GM21526 (cell line): ENCODE results near the gene GDF7.

Source experiments
- ATAC-seq: cut with Tn5 transposase; IDR thresholded peaks from one replicate; pipeline ENCODE4 v1.9.1; 2021; ENCODE audit warnings: moderate library complexity; ENCODE audit not compliant: unreplicated experiment, low FRiP score

GDF7 gene

DNA sequence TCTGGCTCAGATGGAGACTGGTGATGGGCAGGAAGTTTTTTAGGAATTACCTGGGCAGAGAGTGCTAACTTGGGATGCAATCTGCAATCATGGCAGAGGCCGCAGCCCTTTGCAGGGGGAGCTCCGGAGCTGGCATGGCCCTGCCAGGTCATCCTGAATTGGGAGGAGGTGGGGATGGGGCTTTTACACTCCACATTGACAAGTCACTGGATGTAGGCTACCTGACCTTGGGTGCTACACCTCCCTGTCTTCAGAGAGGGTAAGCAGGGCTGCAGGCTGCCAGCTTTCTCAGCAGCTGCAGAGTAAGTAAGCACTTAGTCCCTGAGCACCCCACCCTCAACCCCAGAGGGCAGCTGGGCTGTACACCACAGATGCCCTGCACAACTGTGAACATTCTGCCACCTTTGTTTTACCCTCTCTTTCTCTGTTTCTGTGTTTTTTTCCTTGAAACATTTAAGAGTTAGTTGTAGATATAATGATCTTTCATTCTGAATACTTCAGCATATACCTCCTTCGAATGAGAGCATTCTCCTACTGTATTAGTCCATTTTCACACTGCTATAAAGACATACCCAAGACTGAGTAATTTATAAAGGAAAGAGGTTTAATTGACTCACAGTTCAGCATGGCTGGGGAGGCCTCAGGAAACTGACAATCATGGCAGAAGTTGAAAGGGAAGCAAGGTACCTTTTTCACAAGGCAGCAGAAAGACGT lies 9.3 kb upstream of the GDF7 start:
- ATAC-seq: no peak

DNA sequence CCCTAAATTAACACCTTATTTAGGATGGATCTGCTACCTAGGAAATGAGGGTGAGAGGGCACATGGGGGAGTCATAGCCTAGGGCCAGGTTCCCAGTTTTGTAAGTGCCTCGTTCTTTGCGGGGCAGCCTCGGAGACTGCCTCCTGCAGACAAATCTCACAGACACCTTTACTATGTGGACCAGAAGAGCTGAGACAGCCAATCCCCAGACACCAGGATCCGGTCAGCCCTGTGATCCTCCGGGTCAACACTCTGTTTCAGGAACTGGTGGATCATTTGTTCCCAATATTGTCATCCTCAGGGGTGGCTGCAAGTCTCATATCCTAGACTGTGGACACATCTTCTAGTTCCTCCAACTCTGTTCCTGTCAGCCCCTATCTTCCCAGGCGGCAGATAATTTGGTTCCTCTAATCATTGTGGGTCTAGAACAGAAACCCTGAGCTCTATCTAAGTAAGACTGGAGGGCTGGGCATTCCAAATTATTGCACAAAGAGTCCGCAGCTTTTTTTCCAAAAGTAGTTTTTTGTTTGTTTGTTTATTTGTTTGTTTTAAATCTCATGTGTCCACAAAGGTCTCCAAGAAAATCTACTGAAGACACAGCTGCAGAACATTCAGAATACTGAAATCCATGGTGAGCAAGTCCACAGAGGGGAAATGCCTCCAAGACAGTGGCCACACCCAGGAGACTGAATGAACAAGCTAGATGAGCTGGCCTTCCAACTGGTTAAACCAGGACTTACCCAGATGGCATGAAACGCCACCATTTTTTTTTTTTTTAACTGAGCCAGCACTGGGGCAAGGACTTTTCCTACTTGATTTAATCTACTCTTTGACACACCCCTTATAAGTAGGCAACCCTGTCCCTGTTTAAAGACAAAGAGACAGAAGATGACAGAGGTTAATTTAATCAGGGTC lies 6.2 kb upstream of the GDF7 start:
- ATAC-seq: no peak

- peak; percentile 51 for ATAC-seq
These were observed 5.3 kb upstream of the GDF7 start for GRCh38 chr2:20661421-20662307.

DNA sequence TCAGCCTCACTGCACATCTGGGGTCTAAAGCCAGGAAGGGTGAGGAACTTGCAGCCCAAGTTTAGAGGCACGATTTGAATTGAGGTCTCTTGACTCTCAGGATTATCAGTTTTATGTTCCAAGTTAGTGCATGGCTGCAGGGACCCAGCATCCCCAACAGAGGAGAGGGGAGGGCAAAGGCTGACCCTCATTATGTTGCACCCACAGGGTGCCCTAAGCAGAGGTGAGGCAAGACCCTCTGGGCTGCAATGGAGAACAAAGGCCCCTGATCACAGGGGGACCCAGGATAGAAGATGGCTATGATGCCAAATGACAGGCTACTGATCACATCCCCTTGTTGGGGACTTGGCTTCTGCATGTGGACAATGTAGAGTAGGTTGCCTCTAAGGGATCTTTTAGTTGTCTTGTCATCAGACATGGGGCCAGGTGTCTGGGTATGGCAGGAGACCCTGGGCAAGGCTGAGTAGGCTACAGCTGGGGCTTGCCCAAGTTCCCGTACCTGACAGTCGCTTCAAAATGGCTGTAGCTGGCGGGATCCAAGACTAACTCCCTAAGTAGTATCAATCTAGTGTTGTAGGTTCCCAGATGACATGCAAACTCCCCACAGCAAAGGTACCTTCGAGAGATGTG lies 4.5 kb upstream of the GDF7 start:
- no peak for ATAC-seq

DNA sequence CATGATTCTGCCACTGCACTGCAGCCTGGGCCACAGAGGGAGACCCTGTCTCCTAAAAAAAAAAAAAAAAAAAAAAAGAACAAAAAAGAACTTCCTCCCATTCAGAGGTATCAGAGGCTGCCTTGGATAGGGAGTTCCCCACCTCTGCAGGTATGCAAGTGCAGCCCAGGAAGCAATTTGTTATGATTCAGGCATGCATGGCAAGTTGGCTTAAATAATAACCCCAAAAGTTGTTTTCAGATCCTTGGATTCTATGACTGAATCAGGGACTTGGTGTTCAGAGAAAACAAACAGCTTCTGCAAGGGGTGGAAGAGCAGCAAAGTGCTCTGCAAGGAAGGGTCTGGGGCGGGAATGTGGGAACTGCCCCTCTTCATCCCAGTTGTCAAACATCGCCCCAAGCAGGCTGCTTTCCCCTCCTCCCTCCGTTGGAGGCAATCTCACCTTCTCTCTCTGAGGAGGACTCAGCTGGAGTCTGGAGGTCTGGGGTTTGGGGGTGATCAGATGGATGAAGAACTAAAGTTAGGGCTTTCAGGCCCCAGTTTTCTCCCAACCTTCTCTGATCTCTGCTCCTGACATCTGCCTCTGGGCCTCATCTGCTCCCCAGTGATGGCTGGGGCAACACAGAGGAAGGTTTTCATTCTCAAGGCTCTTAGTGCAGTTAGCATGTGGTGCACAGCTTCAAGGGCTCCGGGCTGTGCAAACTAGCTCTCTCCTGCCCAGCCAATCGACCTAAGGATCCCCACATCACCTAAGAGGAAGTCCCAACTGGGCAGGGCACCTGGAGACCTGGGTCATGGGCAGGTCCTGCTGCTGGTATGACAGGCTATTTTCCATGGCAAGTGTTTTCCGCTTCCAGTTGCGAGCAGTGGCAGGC lies 3.5 kb upstream of the GDF7 start:
- no peak for ATAC-seq

GRCh38 chr2:20664071-20664390 lies 2.9 kb upstream of the GDF7 start:
- ATAC-seq: no peak

GRCh38 chr2:20664431-20665242 lies 2.3 kb upstream of the GDF7 start:
- no peak for ATAC-seq

DNA sequence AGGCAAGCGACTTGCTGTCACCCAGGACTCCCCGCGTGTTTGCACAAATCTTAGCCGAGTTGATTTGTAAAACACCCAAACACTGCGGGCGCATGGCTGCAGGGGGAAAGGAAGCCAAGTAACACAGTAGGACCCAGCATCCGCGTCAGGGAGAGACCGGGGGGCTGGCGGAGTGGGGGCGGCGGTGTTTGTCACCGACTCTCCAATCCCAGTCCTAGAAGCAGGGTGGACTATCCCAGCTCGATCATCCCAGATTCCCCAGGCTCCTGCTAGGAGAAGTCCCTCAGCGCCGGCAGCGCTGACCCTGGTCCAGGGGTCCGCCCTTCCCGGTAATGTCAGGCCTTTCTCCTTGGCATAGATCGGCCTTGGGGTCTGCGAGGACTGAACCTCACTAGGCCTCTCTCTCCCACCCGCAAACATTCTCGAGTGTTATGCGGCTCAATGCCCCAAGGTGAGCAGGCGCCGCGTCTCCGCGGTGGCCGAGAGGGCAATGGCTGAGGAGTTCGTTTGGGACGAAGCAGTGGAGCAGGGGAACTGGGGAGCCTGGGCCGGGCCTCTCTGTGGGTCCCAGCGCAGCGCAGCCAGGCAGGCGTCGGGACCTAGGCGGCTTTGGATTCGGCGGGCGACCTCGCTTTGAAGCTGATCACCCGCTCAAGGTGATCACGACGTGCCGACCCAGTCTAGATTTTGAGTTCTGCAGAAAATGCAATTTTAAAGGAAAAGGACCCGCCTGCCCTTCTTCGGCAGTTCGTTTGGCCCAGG lies 1.5 kb upstream of the GDF7 start:
- ATAC-seq: no peak

- no peak for ATAC-seq
These were observed 990 bp upstream of the GDF7 start for GRCh38 chr2:20666005-20666303.

DNA sequence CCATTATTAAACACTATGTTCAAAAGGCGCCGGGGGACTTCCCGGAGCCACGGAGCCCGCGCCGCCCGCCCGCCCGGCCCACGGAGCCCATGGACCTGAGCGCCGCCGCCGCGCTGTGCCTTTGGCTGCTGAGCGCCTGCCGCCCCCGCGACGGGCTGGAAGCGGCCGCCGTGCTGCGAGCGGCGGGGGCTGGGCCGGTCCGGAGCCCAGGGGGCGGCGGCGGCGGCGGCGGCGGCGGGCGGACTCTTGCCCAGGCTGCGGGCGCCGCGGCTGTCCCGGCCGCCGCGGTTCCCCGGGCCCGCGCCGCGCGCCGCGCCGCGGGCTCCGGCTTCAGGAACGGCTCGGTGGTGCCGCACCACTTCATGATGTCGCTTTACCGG lies 197 bp downstream of the GDF7 start:
- no peak for ATAC-seq

DNA sequence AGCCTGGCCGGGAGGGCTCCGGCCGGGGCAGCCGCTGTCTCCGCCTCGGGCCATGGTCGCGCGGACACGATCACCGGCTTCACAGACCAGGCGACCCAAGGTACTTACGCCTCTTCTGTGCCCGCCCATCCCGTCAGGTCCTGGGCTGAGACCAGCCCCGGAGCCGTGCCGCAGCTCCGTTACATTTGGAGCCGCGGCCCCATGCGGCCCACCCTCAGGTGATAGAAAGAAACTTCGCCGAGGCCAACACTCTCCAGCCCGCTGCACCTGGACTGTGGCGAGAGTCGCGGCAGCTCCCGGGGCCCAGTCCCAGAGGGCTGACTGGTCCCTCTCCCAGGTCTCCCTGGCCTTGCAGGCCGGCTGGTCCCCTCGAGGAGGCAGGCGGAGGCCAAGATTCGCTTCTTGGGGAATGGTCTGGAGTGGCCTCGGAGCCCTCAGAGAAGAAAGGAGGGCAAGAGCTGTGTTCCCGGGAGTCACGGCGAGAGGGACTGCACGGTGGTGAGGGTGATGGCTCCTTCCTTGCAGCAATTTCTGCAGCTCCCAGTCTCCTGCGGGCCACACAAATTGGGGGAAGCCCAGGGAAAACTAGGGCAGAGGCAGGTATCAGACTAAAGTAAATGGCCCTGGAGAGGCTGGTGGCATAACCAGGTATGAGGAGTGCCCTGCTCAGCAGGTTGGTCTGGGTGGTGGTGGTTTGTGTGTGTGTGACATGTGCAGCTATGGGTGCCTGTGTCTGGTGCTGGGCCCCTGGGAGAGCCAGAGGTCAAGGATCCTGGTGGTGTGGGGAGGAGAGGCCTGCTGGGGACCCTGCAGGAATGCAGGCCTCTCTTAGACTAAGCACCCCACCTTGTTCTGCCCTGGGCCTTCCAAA lies 822 bp downstream of the GDF7 start:
- ATAC-seq: no peak

GRCh38 chr2:20668451-20668850 lies 1.5 kb downstream of the GDF7 start:
- ATAC-seq: no peak

- no peak for ATAC-seq
These were observed 2.0 kb downstream of the GDF7 start for GRCh38 chr2:20668871-20669475.

DNA sequence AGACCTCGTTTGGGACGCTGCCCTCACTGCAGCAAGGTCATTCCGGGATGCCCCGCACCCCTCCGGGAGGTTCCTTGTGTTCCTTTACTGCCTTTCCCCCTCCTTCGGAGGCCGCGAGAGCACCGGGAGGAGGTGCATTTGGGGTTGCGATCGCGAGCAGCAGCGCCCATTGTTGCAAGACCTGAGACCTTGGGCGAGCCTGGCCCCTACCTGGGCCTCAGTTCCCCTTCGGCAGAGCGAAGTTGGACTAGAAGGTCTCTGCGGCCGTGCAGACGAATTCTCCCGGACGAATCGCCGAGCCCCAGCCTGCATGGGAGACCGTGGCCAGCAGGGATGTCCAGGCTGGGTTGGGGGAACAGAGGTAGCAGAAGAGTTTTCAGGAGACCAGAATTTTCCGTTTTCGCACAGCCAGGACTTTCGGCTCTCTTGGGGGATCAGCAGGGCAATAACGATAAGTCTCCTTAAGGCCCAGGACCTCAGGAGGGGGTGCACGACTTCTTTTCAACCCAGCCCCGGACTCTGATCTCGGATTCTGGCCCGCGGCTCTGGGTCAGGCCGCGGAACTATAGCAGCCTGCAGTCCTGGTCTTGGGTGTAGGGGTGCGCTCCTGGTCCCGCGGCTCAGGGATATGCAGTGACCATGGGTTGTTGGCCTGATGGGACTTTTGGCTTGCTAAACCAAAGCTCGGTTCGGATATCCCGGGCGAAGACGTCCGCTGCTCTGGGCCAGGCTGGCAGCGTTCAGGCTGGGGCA lies 2.8 kb downstream of the GDF7 start:
- no peak for ATAC-seq

DNA sequence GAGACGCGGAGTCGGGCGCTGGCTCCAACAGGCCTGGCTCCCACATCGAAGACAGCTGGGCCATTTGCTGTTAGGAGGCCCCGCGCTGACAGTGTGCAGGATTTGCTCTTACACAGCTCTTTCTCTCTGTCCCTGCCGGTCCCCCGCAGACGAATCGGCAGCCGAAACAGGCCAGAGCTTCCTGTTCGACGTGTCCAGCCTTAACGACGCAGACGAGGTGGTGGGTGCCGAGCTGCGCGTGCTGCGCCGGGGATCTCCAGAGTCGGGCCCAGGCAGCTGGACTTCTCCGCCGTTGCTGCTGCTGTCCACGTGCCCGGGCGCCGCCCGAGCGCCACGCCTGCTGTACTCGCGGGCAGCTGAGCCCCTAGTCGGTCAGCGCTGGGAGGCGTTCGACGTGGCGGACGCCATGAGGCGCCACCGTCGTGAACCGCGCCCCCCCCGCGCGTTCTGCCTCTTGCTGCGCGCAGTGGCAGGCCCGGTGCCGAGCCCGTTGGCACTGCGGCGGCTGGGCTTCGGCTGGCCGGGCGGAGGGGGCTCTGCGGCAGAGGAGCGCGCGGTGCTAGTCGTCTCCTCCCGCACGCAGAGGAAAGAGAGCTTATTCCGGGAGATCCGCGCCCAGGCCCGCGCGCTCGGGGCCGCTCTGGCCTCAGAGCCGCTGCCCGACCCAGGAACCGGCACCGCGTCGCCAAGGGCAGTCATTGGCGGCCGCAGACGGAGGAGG lies 3.5 kb downstream of the GDF7 start:
- ATAC-seq: no peak
